GM12891 (cell line): ENCODE measurements around the gene ITPR1.

ENCODE experiments used
- DNase-seq: peaks from one replicate; pipeline ENCODE4 v3.0.0; 2011; ENCODE audit warnings: low spot score; ENCODE audit not compliant: insufficient read length
- FAIRE-seq: peaks from 2 replicates; lab custom pipeline; 2011; peaks lifted over from hg19 to GRCh38; lab: Jason Lieb, UNC
- PAX5 ChIP-seq: IDR thresholded peaks from 2 replicates; pipeline ENCODE4 v1.6.1; 2011; ENCODE audit warnings: low read length, moderate library complexity, mild to moderate bottlenecking; ENCODE audit not compliant: insufficient read depth, severe bottlenecking
- POLR2A ChIP-seq: IDR thresholded peaks from 2 replicates; pipeline ENCODE4 v1.6.1; 2011; ENCODE audit warnings: low read depth, low read length, control low read depth
- POLR2AphosphoS5 ChIP-seq: IDR thresholded peaks from 2 replicates; pipeline ENCODE4 v1.6.1; 2011; ENCODE audit warnings: low read depth, low read length, control low read depth
- POU2F2 ChIP-seq: IDR thresholded peaks from 2 replicates; pipeline ENCODE4 v1.6.1; 2011; ENCODE audit warnings: low read depth, mild to moderate bottlenecking, control low read depth, low read length, moderate library complexity
- SPI1 ChIP-seq: IDR thresholded peaks from 2 replicates; pipeline ENCODE4 v1.6.1; 2011; ENCODE audit warnings: low read depth, low read length, control low read depth
- TAF1 ChIP-seq: IDR thresholded peaks from 2 replicates; pipeline ENCODE4 v1.6.1; 2011; ENCODE audit warnings: low read depth, low read length, control low read depth

ITPR1 gene

DNA sequence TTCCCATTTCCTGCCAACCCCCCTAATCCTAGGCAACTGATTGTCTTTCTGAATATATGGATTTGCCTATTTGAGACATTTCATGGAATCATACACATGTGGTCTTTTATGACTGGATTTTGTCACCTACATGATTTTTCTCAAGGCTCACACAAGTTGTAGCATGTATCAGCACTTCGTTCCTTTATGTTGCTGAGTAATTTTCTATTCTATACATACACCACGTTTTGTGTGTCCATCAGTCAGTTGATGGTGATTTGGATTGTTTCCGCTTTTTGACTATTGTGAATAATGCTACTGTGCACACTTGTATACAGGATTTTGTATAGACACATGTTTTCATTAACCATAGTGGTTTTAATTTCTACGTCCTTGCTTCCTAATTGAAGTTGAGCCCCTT lies 203.1 kb downstream of the ITPR1 start:
- DNase-seq = no peak
- FAIRE-seq = no peak
- TF ChIP-seq SPI1 (no peak), POLR2AphosphoS5 (no peak), TAF1 (no peak), POLR2A (no peak), POU2F2 (no peak), PAX5 (no peak)

DNA sequence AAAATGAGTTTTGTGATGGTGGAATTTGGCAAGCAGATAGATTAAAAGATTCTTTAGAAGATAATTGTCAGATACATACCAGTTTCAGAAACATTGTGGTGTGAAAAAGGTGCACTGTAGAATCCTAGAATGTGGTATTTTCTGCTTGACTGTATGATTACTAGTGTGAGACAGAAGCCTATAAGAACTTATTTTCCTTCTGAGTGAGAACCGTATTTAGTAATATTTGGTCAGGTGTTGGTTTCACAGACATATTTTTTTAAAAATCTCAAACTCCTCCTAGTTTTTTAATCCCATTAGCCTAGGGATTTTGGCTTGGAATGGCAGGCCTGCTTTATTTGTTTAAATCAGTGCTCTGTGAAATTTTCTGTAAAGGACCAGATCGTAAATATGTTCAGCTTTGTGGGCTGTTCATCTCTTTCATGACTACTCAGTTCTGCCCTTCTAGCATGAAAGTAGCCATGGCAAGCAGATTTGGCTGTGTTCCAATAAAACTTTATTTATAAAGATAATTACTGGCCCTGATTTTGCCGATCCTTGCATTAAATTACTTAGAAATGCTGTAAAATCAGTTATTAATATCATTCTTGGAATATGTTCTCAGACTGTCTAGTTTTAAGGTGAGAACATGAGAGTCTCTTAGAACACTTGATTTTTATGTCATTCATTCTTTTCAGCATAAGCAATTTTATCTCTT lies 205.1 kb downstream of the ITPR1 start:
- no peak for DNase-seq
- no peak for FAIRE-seq
- no peak for TF ChIP-seq POLR2A
- no peak for TF ChIP-seq POU2F2
- TF ChIP-seq PAX5 = no peak
- no peak for TF ChIP-seq TAF1
- no peak for TF ChIP-seq SPI1
- TF ChIP-seq POLR2AphosphoS5 = no peak

DNA sequence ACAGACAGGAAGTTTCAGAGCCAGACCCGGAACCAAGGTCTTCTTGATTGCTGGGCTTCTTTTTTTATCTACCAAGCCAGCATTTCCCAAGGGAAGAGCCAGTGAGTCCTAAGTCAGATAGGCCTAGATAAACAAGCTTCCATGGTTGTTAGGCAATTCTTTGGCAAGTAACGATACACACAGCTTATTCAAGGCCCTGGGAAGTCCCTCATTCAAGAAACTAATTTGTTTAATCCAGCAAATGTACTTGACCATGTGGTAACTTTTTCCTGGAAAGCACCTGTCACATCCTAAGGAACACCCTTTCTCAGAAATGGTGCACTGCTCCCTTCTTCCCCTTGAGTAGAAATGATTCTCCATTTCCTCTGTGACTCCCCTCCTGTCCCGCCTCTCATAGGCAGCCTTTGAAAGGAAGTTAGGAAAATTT lies 209.9 kb downstream of the ITPR1 start:
- TF ChIP-seq POLR2AphosphoS5 = no peak
- no peak for TF ChIP-seq PAX5
- no peak for TF ChIP-seq POLR2A
- no peak for TF ChIP-seq SPI1
- TF ChIP-seq TAF1 = no peak
- TF ChIP-seq POU2F2 = no peak
- no peak for DNase-seq

DNA sequence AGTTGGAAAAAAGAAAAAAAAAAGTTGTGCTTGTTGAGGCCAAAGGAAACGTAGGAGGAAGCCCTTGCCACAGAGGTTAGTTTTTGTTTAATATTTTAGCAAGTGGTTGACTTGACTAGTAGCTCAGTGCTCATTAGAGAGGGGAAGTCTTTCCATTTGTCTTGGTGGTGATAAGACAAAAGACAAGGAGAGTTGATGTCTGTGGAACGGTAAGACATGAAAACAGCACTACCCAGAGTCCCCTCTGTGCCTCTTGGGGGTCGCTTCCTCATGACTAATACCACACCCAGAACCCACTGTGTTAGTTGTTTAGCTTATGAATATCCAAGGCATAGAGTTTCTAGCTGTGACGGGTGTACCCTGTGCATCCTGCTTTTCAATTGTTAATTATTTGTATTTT lies 211.4 kb downstream of the ITPR1 start:
- DNase-seq (no peak), FAIRE-seq (no peak)
- no peak for TF ChIP-seq SPI1
- TF ChIP-seq POLR2AphosphoS5 = no peak
- TF ChIP-seq POLR2A = no peak

More for the DNA sequence above, 209.9 kb downstream of the ITPR1 start:
- no peak for FAIRE-seq

DNA sequence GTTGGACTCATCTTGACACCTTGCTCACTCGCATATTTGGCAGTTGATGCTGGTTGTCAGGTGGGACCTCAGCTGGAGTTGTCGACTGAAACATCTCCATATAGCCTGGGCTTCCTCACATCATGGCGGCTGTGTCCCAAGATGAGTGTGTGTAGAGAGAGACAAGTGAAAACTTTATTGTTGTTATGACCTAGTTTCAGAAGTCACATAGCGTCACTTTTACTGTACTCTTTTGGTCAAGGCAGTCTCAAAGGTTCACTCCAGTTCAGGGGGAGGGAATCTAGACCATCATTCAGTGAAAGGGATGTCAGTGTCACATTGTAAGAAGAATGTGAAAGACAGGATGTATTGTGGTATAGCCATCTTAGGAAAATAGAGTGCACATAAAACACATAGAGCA lies 214.2 kb downstream of the ITPR1 start:
- TF ChIP-seq POLR2AphosphoS5 (no peak), SPI1 (no peak), POU2F2 (no peak), PAX5 (no peak), POLR2A (no peak), TAF1 (no peak)
- DNase-seq = no peak
- no peak for FAIRE-seq

DNA sequence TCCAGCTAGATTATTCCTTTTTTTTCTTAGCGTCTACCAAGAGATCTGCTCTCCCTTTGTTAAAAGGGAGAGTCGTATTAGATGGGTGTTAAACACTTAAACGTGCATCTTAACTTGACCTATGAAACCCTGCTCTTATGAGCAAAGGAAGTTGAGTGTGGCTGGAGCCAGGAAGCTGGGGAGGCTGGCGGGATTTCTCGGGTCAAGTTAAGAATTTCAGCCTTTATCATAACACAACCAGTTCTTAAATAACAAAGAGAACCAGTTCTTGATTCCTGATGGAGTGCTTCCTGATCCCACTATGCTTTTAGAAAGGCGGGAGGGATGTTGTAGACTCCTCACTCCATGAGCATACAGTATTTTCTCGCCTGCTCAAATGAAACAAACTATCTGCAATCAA lies 215.1 kb downstream of the ITPR1 start:
- TF ChIP-seq POLR2AphosphoS5 (no peak), TAF1 (no peak), POU2F2 (no peak), PAX5 (no peak), POLR2A (no peak), SPI1 (no peak)
- DNase-seq = no peak
- no peak for FAIRE-seq

DNA sequence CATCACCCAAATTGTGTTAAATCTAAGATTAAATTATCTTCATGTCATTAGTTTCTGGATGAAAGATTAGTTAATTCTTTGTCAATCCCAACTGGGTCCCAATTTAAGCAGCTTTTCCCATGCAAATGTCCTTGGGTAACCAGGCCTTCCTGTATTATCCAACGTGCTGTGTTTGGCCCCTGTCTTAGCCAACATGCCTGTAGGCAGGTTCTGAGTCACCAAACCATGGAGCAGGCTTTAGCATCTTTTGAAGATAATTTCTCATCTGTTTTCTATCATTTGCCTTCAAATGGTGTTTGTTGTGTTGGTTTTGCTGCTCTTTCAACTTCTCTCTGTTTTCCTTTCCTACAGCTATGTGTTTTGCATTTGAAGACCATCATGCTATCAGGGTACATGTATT lies 216.2 kb downstream of the ITPR1 start:
- no peak for DNase-seq
- TF ChIP-seq POU2F2 = no peak
- no peak for TF ChIP-seq TAF1
- no peak for TF ChIP-seq POLR2AphosphoS5
- TF ChIP-seq PAX5 = no peak
- no peak for TF ChIP-seq SPI1
- no peak for TF ChIP-seq POLR2A
- no peak for FAIRE-seq

DNA sequence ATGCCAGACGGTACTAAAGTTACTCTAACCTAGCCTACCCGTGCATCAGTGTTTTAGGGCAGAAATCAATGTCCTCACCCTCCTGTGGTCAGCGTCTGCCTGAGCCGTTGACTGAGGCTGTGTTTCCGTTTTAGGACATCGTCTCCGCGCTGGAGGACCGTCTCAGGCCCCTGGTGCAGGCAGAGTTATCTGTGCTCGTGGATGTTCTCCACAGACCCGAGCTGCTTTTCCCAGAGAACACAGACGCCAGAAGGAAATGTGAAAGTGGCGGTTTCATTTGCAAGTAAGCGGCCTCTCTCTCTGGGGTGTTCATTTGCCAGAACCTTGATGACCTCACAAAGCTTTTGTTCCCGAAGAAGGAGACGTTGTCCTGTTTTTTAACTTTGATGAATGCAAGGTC lies 217.0 kb downstream of the ITPR1 start:
- DNase-seq = no peak
- TF ChIP-seq SPI1 = no peak
- no peak for TF ChIP-seq POLR2AphosphoS5
- no peak for TF ChIP-seq PAX5
- TF ChIP-seq TAF1 = no peak
- TF ChIP-seq POLR2A = no peak
- TF ChIP-seq POU2F2 = no peak
- FAIRE-seq = no peak

DNA sequence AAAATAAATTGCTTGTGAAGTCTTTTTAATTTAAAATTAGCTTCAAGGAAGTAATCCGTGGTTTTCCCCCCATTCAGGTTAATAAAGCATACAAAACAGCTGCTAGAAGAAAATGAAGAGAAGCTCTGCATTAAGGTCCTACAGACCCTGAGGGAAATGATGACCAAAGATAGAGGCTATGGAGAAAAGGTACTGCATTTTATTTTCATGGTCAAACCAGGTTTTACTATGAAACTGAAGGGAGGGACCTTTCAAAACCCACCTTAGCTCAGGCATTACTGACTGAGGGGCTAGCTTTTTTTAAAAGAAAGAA lies 218.5 kb downstream of the ITPR1 start:
- DNase-seq = no peak
- TF ChIP-seq POU2F2 (no peak), TAF1 (no peak), PAX5 (no peak), POLR2A (no peak), POLR2AphosphoS5 (no peak), SPI1 (no peak)
- FAIRE-seq = no peak

DNA sequence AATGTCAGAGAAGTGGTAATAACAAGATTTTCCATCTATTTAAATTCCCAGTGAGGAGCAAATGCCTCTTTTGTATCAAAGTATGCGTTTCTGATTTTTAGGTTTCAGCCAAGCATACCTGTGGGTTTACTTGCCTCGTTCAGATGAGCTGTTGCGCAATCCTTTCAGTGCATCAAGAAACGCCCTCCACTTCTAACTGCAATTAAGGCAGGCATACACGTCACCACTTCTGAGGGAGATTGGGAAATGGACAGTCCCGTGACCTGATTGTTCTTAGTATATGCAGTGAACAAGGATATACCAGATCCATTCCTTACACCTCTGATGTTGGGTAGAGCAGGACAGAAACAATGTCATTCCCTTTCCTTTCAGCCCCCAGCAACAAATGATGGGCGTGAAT lies 219.0 kb downstream of the ITPR1 start:
- DNase-seq = no peak
- no peak for FAIRE-seq
- TF ChIP-seq POLR2AphosphoS5 (no peak), TAF1 (no peak), PAX5 (no peak), POLR2A (no peak), SPI1 (no peak), POU2F2 (no peak)
